ENCODE results near the gene ZNF836.

GRCh38 chr19:52141203-52141602, 30.2 kb downstream of the ZNF836 start:
- no peak for TF ChIP-seq CTCF (IDR thresholded peaks at IDR 0.05)
- no peak for TF ChIP-seq ZNF423 (CRISPR knock-in tag; IDR thresholded peaks at IDR 0.05)
- no peak for TF ChIP-seq FOXP1 (CRISPR knock-in tag; IDR thresholded peaks at IDR 0.05; ENCODE audit: borderline replicate concordance)
- TF ChIP-seq, protein P1, sequence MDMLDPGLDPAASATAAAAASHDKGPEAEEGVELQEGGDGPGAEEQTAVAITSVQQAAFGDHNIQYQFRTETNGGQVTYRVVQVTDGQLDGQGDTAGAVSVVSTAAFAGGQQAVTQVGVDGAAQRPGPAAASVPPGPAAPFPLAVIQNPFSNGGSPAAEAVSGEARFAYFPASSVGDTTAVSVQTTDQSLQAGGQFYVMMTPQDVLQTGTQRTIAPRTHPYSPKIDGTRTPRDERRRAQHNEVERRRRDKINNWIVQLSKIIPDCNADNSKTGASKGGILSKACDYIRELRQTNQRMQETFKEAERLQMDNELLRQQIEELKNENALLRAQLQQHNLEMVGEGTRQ (CRISPR knock-in tag; IDR thresholded peaks at IDR 0.05) = no peak
- TF ChIP-seq NFYB (CRISPR knock-in tag; conservative IDR thresholded peaks at IDR 0.05; ENCODE audit: low read depth) = no peak
- no peak for TF ChIP-seq TCF7 (CRISPR knock-in tag; IDR thresholded peaks at IDR 0.05; ENCODE audit: low read depth)
- TF ChIP-seq SMAD3 (CRISPR knock-in tag; IDR thresholded peaks at IDR 0.05; ENCODE audit: borderline replicate concordance) = no peak

Data from WTC11 (cell line).